ENCODE measurements around the gene RAB9A.
"Not testable (repeated sequence)": the region's sequence is repeated elsewhere in the genome, so short reads cannot be mapped to it uniquely, and the experiment has no call there.

The RAB9A gene

GRCh38 chrX:13688958-13689740 lies at the start of gene RAB9A:
RAB9A (plus strand) TSS chrX:13689128; CDS start chrX:13708747, 19,619 bp downstream.
- DNase-seq: peak; percentile 76

GRCh38 chrX:13641684-13642083 lies 47.2 kb upstream of the RAB9A start:
- not testable (repeated sequence) for DNase-seq

- no peak for DNase-seq
Measured at GRCh38 chrX:13645464-13646153, 43.3 kb upstream of the RAB9A start.

- peak; percentile 9 for DNase-seq
Measured at GRCh38 chrX:13646154-13646549, 42.8 kb upstream of the RAB9A start.

GRCh38 chrX:13647709-13648212 lies 41.2 kb upstream of the RAB9A start:
- DNase-seq: peak; percentile 65

GRCh38 chrX:13648336-13648735 lies 40.6 kb upstream of the RAB9A start:
- DNase-seq: not testable (repeated sequence)

GRCh38 chrX:13649838-13650237 lies 39.1 kb upstream of the RAB9A start:
- DNase-seq: no peak

GRCh38 chrX:13650318-13650717 lies 38.6 kb upstream of the RAB9A start:
- DNase-seq: no peak

- no peak for DNase-seq
Measured at GRCh38 chrX:13651150-13651549, 37.8 kb upstream of the RAB9A start.

- no peak for DNase-seq
Measured at GRCh38 chrX:13652287-13652793, 36.6 kb upstream of the RAB9A start.

- DNase-seq: peak; percentile 89
Measured at GRCh38 chrX:13652850-13653693, 35.9 kb upstream of the RAB9A start, which contains the start of gene TCEANC. TCEANC (plus strand) TSS chrX:13653141; CDS start chrX:13662509, 9,368 bp downstream.

- DNase-seq: no peak
Measured at GRCh38 chrX:13654116-13654515, 34.8 kb upstream of the RAB9A start.

- no peak for DNase-seq
Measured at GRCh38 chrX:13655674-13656073, 33.3 kb upstream of the RAB9A start.

- no peak for DNase-seq
Measured at GRCh38 chrX:13658602-13659001, 30.3 kb upstream of the RAB9A start.

GRCh38 chrX:13659063-13659462 lies 29.9 kb upstream of the RAB9A start:
- no peak for DNase-seq

GRCh38 chrX:13661735-13662288 lies 27.1 kb upstream of the RAB9A start:
- peak; percentile 4 for DNase-seq

GRCh38 chrX:13662355-13662791 lies 26.6 kb upstream of the RAB9A start:
- no peak for DNase-seq

- DNase-seq: no peak
Measured at GRCh38 chrX:13664020-13664419, 24.9 kb upstream of the RAB9A start.

GRCh38 chrX:13666836-13667235 lies 22.1 kb upstream of the RAB9A start:
- DNase-seq: no peak

- no peak for DNase-seq
Measured at GRCh38 chrX:13667919-13668318, 21.0 kb upstream of the RAB9A start.

GRCh38 chrX:13669246-13669737 lies 19.6 kb upstream of the RAB9A start:
- DNase-seq: peak; percentile 60

- not testable (repeated sequence) for DNase-seq
Measured at GRCh38 chrX:13669755-13670154, 19.2 kb upstream of the RAB9A start.
